Gastroesophageal sphincter (tissue), 4 donors: ENCODE data around the gene SLC35A2. TPM values are rescaled to one million over a fixed set of nuclear protein-coding genes. Genes with fewer than 3 reads are reported as not detected.

Source experiments
- ATAC-seq: fragments of 150-250 bp; one replicate; pipeline ENCODE4 v1.9.1; 2016; ENCODE audit warnings: mild to moderate bottlenecking, moderate library complexity
- H3K27ac ChIP-seq, 4 donors: fragments of 200-600 bp; sonication (generic) in 3 of 4; 1 replicate in 3 of 4; 2 replicates in 1 of 4; pipeline ENCODE4 v1.5.1; 2016 to 2019
- H3K27me3 ChIP-seq: fragments of 200-600 bp; sonication (generic); one replicate; pipeline ENCODE4 v1.5.1; 2019
- H3K36me3 ChIP-seq, 2 donors: fragments of 200-600 bp; sonication (generic); one replicate each; pipeline ENCODE4 v1.5.1; 2019; ENCODE audit warnings: control low read depth in 1 of 2
- H3K4me1 ChIP-seq, 3 donors: fragments of 200-600 bp; sonication (generic); 1 replicate in 2 of 3; 2 replicates in 1 of 3; pipeline ENCODE4 v1.5.1; 2016 to 2019; ENCODE audit warnings: control low read depth in 2 of 3
- H3K4me3 ChIP-seq, 2 donors: fragments of 200-600 bp; sonication (generic); one replicate each; pipeline ENCODE4 v1.5.1; 2019; ENCODE audit warnings: mild to moderate bottlenecking in 1 of 2, moderate library complexity in 1 of 2
- H3K9me3 ChIP-seq, 3 donors: fragments of 200-600 bp; sonication (generic); one replicate each; pipeline ENCODE4 v1.5.1; 2017 to 2019; ENCODE audit warnings: control low read depth in 2 of 3
- EP300 ChIP-seq: sonication (generic); formaldehyde crosslinking; IDR thresholded peaks from one replicate; pipeline ENCODE4 v1.6.1; 2017; ENCODE audit warnings: antibody characterized with exemption, mild to moderate bottlenecking
- POLR2A ChIP-seq, 2 donors: fragments of 450-650 bp; IDR thresholded peaks; one replicate each; pipeline ENCODE4 v1.6.1; 2017; ENCODE audit warnings: antibody characterized with exemption in 2 of 2, mild to moderate bottlenecking in 2 of 2, moderate library complexity in 1 of 2
- POLR2AphosphoS5 ChIP-seq: sonication (generic); formaldehyde crosslinking; IDR thresholded peaks from one replicate; pipeline ENCODE4 v1.6.1; 2017; ENCODE audit warnings: antibody characterized with exemption
- WGBS, 2 donors: methylation state at CpG; one replicate each; pipeline ENCODE4 v1.1.5; 2018; ENCODE audit warnings: low coverage in 1 of 2; 5-methylcytosine and 5-hydroxymethylcytosine counted together
- total RNA-seq, 4 donors: library from RNA; depleted of rRNA; stranded (reverse); fragments of >200 nt; gene quantifications; one replicate each; pipeline ENCODE4 v1.1.0, GENCODE V29; 2016
- TF ChIP-seq, protein P1 (sequence below), 4 experiments: fragments of 200-600 bp in 2 of 4; fragments of 450-650 bp in 2 of 4; sonication (generic) in 1 of 4; IDR thresholded peaks; one replicate each; pipeline ENCODE4 v1.5.1; 2017 to 2019; ENCODE audit warnings: antibody characterized with exemption in 4 of 4, mild to moderate bottlenecking in 2 of 4, moderate library complexity in 2 of 4

The SLC35A2 gene
- total RNA-seq, 4 donors from 2014 or later: 8.1 to 12.8 (median 11.9) TPM

DNA sequence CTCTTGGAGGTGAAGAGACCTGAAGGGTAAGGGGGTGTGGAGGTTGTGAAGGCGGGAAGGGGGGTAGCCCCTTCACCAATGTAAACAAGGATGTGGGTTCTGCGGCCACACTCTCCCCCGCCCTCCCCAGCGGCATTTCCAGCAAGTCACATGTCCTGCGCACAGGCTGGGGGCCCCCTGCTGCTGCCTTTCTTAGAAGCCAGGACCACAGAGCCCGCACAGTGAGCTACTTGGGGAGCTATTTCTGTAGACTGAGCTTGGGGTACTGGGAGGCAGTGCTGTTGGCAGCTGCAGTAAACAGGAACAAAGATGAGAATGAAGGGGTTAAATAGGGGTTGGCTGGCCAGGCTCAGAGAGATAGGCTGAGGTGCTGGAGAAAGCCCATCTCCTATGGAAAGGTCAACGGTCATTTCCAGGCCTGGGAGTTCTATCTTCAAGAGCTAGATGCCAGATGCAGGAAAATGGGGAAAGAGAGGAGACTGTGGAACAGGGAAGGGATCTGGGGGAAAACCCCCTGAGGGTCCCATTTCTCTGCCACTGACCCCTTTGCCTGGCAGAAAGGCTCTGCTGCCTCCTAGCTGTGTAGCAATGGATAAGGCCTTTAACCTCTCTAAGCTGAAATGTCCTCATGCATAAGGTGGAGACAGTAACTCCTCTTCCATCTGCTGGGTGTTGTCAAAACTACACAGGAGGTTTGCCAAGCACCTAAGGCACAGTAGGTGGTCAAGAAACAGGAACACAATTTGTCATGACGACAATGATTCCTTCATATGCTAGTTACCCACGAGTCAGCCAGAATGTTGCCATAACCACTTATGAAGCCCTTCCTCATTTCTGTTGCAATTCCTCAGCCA, 25.8 kb upstream of the SLC35A2 start:
- peak; percentile 23 for ATAC-seq
- 27 to 31% methylated on average over 2 to 4 of the region's 9 CpGs for WGBS, 2 donors
- Histone ChIP-seq H3K4me1 (peaks cover 0 to 45% (median 0%) of the 10 kb centered on the region in 3 donors), H3K27me3 (no peaks in the 10 kb centered on the region), H3K27ac (peak overlapping the region in 2 of 4 donors; percentile 27 to 45), H3K9me3 (no peaks in the 10 kb centered on the region), H3K4me3 (no peak overlapping the region), H3K36me3 (peaks cover 0 to 42% of the 10 kb centered on the region in 2 donors)
- no peak for TF ChIP-seq POLR2AphosphoS5
- no peak for TF ChIP-seq POLR2A (IDR thresholded peaks at IDR 0.05)
- TF ChIP-seq, protein P1, sequence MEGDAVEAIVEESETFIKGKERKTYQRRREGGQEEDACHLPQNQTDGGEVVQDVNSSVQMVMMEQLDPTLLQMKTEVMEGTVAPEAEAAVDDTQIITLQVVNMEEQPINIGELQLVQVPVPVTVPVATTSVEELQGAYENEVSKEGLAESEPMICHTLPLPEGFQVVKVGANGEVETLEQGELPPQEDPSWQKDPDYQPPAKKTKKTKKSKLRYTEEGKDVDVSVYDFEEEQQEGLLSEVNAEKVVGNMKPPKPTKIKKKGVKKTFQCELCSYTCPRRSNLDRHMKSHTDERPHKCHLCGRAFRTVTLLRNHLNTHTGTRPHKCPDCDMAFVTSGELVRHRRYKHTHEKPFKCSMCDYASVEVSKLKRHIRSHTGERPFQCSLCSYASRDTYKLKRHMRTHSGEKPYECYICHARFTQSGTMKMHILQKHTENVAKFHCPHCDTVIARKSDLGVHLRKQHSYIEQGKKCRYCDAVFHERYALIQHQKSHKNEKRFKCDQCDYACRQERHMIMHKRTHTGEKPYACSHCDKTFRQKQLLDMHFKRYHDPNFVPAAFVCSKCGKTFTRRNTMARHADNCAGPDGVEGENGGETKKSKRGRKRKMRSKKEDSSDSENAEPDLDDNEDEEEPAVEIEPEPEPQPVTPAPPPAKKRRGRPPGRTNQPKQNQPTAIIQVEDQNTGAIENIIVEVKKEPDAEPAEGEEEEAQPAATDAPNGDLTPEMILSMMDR (IDR thresholded peaks at IDR 0.05): no peak
- TF ChIP-seq EP300: no peak

DNA sequence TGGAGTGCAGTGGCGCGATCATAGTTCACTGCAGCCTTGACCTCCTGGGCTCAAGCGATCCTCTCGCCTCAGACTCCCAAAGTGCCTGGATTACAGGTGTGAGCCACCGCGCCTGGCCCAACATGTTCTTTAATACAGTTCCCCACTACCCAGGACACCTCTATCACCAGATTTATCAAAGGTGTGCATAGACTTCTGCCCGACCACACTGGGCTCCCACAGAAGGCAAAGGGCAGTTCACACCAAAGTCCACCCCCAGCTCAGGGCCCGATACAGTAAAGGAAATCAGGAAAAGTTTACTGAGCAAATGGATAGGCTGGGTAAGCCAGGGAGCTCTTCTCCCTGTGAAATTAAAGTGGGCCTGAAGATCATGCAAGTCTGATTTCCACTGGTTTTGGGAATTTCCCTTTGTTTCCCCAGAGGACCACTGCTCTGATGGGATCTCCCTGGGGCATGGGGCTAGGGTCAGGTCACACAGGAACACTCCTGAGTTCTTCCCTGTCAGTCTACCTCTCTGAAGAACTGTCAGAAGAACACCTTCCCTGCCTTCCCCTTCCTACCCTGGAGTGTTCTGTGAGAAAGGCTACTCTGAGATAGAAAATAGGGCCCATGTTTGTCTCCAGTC, 25.1 kb upstream of the SLC35A2 start:
- H3K4me3 ChIP-seq: no peak overlapping the region
- no peaks in the 10 kb centered on the region for H3K9me3 ChIP-seq
- H3K27me3 ChIP-seq: no peaks in the 10 kb centered on the region
- WGBS, 2 donors: 92% methylated on average over 2 of the region's 8 CpGs; no CpG with 5 or more reads in 1 of the 2 donors
- peak overlapping the region in 2 of 4 donors; percentile 6 to 45 for H3K27ac ChIP-seq
- H3K4me1 ChIP-seq: peaks cover 0 to 43% (median 0%) of the 10 kb centered on the region in 3 donors
- peak; percentile 10 for ATAC-seq
- no peak for TF ChIP-seq POLR2AphosphoS5
- TF ChIP-seq, protein P1 (IDR thresholded peaks at IDR 0.05): no peak
- no peak for TF ChIP-seq EP300
- no peak for TF ChIP-seq POLR2A (IDR thresholded peaks at IDR 0.05)
- H3K36me3 ChIP-seq: peaks cover 0 to 49% of the 10 kb centered on the region in 2 donors

DNA sequence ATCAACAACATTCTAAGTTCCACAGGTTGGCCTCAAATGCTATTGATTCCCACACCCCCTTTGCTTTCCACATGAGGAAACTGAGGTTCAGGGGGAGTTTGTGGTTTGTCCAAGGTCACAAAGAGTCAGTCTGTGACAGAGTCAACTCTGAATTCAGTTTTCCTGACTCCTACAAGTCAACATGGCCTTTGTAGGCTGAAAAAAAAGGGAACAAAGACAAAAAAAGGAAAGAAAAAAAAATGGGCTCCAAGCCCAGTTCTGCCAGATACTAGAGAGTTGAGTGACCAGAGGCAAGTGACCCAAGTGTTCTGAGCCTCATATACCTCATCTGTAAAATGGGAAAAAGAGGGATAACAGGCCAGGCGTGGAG, 23.8 kb upstream of the SLC35A2 start:
- no peak for ATAC-seq
- H3K4me1 ChIP-seq: peaks cover 0 to 30% (median 0%) of the 10 kb centered on the region in 3 donors
- H3K27me3 ChIP-seq: no peaks in the 10 kb centered on the region
- H3K4me3 ChIP-seq: no peak overlapping the region
- 33% methylated on average over 1 of the region's 1 CpG; no CpG with 5 or more reads in 1 of the 2 donors for WGBS, 2 donors
- H3K27ac ChIP-seq: no peak overlapping the region
- peaks cover 0 to 56% of the 10 kb centered on the region in 2 donors for H3K36me3 ChIP-seq
- no peaks in the 10 kb centered on the region for H3K9me3 ChIP-seq
- TF ChIP-seq EP300: no peak
- TF ChIP-seq POLR2AphosphoS5: no peak
- TF ChIP-seq, protein P1 (IDR thresholded peaks at IDR 0.05): no peak
- no peak for TF ChIP-seq POLR2A (IDR thresholded peaks at IDR 0.05)

DNA sequence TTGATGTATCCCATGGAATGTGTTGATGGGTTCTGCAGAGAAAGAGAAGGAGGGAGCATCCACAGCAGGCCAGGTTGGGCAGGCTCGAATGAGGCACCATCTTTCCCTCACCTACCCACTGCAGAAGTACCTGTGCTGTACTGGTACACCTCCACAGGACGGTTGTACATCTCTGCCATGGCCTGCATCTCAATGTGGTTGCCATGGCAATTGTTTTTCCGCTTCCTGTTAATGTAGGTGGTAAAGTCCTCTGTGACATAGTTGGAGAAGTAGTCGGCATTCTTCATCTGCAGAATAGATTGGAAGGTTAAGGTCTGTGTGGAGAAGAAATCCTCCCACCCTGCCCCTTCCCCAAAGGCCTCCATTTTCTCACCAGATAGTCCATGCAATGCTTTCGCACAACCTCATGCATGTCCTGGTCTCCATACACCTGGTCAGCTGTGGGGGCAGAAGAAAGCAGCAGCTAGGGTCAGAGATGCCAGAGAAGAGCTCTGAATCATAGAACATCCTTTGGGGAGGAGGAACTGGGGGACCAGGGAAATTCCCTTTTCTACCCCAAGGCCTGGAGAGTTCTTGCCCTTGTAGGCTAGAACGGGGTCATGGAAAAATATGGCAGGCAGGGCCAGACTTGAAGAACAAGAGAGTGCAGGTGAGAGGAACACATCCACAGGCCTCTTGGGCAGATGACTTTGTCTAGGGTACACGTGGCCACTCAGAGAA, 23.3 kb upstream of the SLC35A2 start:
- 57% methylated on average over 1 of the region's 7 CpGs; no CpG with 5 or more reads in 1 of the 2 donors for WGBS, 2 donors
- Histone ChIP-seq H3K4me1 (peaks cover 0 to 27% (median 0%) of the 10 kb centered on the region in 3 donors), H3K9me3 (no peaks in the 10 kb centered on the region), H3K27ac (no peak overlapping the region), H3K27me3 (no peaks in the 10 kb centered on the region), H3K36me3 (peaks cover 0 to 57% of the 10 kb centered on the region in 2 donors), H3K4me3 (no peak overlapping the region)
- TF ChIP-seq POLR2AphosphoS5: no peak
- TF ChIP-seq, protein P1 (IDR thresholded peaks at IDR 0.05): no peak
- TF ChIP-seq POLR2A (IDR thresholded peaks at IDR 0.05): no peak
- no peak for TF ChIP-seq EP300
- no peak for ATAC-seq
